Ecto neural progenitor cell (in vitro differentiated cells): ENCODE data around the gene FGF12.

ENCODE experiments used
- DNase-seq: peaks from one replicate; pipeline ENCODE4 v3.0.0-alpha.2; 2018; ENCODE audit warnings: low spot score

FGF12 gene

DNA sequence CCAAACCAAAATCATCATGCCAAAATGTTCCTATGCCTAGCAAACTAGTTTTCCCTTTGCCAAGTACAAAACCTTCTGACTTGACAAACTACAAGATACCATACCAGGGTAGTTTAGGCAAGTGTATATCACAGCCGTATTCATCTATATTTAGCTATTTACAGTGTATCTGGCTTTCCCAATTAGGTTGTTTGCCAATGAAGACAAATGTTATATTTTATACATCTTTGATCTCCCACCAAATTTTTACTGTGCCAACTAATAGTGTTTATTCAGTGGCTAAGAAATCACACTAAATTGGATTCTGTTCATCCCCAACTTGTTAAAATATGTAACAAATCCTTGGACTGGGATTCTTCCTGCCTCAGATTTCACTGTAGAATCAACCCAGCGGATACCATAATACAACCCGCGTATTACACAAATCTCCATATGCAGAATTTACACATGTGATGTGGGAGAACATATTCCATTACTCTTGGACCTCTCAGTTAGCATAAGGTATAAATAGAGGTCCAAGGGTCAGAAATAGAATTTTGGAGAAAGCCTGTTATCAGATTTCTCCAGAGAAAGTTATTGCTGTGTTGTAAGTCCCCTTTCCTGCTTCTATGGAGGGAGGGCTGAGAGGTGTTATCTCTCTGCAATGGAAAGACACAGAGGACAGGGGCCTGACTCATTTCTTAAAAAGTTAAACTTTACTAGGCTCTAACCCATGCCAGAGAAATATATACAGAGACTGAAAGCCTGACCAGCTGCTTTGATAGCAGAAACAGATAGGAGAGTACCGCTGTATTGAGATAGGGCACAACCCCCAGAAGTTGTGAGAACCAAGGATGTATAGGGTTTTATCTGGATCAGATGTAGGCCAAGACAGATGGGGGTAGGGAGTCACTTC is 467.0 kb downstream of the FGF12 start:
- no peak for DNase-seq

DNA sequence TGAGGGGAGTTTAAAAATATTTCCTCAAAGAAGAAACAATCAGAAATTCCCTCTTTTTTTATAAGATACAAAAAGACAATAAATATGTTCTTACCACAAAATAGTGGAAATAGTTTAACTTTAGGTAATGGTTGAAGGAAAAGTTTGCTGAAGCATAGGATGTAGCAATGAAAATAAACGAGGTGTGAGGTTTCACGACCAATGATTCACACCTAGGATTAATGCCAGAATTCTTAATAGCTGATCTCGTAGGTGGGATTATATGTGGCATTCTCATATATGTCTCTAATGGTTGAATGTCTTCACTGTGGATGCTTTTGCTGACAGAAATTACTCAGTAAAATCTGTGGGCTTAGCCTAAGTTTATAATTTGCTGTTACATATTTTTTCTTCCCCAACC is 467.7 kb downstream of the FGF12 start:
- DNase-seq = no peak

DNA sequence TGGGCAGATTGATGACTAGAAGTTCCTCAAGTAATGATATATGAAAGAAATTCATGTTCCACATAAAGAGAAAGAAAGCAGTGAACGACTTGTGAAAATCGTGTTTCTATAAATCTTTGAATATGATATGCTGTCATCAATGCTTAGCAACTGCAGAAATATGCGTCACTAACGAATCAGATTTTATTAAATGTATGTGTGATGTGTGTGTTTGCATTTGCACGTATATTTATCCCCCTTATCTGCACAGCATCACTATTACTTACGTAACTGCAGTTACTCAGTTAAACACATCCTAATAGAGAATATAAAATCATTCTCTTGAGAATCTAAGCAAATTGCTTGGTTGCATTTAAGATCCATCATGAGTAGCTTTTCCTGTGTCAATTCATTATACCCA is 468.6 kb downstream of the FGF12 start:
- no peak for DNase-seq

DNA sequence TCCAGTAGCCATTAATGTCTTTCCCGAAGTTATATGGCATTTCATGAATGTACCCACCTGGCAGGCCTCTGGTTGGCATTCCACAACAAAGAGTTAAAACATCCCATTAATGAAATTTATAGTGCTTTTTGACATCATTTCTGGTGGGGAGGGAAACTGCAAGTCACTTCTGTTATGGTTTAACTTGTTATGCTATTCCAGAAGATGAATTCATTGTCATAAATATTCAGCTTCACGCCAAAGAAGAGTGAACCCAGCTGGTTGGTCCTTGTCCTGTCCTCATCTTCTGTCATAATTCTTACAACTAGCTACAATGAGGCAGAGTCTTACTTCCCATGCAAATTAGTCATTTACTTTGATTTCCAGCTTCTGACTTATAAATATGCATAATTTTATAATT is 471.5 kb downstream of the FGF12 start:
- DNase-seq = no peak

DNA sequence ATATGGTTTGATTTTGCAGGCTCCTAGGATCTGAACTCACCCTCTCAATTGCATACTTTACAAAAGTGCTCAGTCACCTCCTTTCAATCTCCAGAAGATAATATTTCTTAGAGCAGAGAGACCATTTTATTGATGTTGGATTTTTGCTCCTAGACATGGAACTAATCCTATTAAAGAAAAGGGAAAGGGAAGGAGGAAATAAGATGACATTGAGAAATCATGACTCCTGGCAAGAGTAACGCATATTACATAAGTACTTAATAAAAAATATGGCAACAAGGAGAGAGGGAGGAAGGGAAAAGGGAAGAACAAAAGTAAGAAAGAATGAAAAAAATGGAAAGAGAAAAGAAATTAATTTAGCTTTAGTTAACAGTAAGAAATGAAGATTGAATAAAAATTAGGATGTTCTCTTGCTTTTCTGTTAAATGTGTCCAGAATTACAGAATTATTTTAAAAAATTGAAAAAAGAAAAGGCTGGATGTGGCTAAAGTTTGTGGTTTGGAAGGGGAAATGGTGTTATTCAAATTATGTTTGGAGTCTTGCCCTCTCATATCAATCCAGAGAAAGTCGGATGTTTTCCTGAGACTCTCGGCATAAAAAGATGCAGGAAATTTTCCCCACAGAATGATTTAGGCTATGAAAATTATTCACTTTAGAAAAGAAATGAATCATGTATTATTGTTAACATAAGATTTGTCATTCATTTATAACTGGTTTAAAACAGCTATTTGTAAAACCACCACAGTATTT is 474.0 kb downstream of the FGF12 start:
- DNase-seq = no peak

DNA sequence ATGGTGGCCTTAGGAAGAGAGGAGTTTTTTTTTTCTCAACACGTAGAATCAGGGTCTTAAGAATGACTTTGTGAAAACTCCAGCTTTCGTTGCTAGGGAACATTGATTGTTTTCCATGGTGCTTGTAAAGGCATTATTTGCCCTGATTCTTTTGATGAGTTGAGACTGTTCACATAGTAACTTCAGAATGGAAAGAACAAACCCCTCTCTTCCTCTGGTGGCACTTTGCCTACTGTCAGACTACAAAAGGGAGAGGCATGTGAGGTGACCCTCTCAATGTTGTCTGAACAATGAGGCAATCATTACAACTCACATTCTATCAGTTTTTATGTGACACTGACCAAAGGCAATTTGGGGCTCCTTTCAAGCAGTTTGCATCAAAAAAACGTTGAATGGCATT is 477.8 kb downstream of the FGF12 start:
- no peak for DNase-seq

DNA sequence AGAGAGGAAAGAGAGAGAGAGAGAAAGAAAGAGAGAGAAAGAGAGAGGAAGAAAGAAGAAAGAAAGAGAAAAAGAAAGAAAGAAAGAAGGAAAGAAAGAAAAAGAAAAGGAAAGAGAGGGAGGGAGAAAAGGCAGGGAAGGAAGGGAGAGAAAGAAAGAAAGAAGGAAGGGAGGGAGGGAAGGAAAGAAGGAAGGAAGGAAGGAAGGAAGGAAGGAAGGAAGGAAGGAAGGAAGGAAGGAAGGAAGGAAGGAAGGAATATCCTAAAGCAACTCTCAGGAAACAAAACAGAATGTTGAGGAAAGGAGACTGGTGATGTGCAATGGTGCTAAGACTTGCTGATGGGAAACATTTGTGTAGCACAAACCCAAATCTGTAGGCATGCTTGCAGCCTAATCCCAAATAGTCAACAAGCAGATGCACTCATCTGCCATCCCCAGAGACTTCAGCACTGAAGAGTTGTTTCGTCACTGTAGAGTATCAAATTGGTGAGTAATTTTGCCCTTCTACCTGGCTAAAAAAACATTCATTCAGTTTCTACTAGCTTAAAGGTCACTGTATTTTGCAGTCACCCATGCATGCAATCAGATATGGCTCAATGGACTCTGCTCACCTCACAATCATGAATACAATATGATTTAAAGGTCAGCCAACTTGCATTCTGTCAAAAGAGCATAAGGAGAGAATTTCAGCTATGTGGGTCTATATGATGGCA is 480.3 kb downstream of the FGF12 start:
- no peak for DNase-seq

DNA sequence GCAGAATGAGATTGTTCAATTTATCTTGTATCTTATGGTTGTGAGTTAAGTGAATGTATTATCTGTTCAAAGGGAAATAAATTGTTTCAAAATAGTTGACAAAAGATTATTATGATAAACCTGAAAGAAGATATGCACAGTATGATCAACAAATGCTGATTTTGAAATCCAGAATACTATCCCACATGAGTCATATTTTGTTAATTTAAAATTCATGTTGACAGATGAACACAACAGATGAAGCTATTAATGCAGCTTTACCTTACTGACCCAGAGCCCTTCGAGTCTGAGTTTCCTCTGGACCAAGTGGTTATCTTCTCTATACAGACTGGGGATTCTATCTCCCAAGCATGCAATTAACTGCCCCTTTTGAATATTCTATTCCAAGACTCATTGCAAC is 482.8 kb downstream of the FGF12 start:
- DNase-seq = no peak

DNA sequence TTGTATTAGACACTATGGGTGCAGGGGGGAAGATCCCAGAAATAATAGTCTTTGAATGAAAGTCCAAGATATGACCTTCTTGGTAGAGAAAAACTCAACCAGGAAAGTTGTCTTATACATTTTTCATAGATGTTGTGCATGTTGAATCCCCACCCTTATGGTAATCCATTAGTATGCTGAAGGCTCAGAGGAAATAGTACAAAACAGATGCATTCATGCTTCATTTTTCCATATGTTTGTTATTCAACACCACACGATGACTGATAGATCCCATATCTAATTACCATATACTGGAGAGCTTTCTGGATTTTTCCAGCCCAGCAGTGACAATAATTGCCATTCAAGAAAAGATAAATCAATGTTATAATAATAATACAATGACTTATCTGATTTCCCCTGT is 487.4 kb downstream of the FGF12 start:
- no peak for DNase-seq

DNA sequence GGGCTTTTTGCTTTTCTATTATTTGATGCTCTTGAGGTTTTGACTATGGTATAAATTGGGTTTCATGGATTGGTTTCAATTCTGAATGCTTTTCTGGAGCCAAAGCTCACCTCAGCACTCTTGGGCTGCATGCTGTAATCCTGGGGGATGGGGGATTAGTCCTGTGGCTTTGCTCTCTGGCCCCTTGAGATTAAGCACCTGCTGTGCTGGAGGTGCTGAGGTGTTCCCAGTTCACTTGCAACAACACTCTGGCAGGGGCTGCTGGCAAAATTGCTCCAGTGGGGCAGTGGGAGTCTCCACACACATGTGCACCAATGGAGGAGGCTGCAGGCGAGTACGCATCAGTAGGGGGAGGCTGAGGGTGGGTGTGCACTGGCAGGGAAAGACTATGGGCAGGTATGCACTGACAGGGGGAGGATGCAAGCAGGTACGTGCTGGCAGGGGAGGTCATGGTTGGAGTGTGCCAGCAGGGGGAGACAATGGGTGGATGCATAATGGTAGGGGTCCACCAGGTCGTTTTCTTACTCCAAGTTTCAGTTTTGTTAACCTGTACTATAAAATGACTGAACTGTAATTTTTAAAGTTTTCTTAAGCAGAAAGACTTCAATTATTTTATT is 489.2 kb downstream of the FGF12 start:
- no peak for DNase-seq

DNA sequence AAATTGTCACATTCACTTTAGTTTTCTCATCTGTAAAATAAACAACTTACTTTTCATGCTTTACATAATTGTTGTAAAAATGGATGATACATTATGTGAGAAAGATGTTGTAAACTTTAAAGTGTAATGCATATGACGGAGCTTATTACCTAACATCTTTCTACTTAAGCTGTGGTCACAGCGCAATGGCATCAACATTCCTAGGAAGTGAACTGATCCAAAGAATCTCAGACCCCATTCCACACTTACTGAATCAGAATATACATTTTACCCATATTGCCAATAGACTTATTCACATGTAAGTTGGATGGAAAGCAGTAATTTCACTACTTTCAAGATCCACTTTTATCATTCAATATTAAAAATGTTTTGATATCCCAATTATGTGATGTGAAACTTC is 497.5 kb downstream of the FGF12 start:
- DNase-seq = no peak

DNA sequence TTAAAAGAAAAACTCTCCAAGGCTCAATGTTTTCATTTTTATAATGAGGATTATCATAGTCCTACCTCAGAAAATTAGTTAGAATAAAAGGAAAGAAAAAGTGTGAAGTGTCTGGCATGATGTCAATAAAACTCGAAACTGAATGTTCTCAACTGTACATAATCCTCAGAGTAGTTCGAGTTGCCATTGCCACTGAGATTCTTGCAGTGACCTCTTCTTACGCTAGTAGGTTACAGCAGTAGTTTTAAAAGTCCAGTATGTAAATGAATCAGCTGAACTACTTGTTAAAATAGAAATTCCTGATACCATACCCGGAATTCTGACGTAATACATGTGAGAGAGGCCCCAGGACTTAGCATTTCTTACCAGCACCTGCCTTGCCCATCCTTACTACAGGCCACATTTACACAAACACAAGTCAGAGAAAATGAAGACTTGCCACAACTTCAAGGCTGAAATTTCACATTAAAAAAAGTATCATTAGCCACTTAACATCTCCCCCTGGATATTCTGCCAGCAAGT is 502.6 kb downstream of the FGF12 start:
- DNase-seq = no peak

DNA sequence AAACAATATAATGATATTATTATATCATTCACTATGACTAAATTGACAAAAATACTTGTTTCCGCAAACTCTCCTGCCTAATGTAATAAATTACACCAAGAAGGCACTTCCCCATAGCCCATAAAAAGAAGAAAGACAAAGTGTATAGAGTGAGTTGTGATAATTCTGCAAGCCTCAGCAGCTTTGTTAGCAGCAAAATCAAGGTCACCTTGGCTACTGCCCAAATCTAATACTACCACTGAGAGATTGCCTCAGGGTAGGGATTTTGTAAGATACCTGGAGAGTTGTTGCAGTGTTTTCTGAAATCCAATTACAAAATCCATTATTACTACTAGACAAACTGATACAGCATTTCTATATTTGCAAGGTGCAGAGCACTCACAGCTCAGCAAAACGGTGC is 503.5 kb downstream of the FGF12 start:
- no peak for DNase-seq

DNA sequence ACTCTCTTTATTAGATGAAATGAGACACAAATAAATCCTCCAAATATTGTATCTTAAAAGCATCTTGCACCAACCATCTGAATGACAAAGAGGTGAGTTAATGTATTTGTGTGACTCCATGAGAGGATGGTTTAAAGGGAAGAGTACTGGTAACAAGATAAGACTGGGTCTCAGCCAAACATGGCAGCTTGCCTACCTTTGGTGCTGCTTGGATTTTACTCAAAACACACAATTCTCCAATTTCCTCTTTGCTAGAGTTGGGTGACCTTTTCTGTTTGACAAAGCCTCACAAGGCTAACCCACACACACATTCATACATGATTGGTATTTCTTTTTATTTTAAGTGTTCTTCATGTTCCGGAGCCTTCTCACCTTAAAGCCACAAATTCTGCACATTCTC is 506.4 kb downstream of the FGF12 start:
- no peak for DNase-seq

DNA sequence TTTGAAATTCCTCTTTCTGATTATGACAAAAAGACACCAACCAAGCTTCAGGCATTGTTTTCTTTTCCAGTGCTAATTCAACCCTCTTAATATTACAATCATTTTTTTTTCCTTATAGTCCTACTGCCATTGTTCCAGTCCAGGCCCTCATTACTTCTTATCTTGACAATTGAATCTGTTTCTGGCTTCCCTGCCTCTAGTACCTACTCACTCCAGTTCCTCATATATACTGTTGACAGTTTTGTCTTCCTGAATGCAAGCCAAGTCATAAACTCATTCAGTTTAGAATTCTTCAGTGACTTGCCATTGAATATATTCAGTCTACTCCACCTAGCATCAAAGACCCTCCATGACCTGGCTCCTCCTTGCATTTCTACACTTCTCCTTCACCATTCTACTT is 507.4 kb downstream of the FGF12 start:
- no peak for DNase-seq

DNA sequence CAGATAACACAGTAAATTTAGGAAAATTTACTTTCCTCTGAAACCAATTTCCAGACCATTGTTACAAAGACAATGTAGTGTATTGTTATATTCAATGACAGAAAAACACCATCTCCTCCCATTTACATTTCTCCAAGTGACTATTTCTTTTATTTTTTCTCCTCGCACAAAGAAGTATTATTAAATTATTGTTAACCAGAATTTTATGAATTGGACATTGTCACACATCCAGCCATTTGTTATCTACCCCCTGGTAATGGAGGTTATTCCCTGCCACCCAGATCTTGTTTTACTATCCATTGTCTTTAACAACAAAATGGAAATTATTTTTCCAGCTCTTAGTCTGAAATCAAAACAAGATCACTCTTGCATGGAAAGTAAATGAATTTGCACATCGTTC is 511.3 kb downstream of the FGF12 start:
- DNase-seq = no peak

DNA sequence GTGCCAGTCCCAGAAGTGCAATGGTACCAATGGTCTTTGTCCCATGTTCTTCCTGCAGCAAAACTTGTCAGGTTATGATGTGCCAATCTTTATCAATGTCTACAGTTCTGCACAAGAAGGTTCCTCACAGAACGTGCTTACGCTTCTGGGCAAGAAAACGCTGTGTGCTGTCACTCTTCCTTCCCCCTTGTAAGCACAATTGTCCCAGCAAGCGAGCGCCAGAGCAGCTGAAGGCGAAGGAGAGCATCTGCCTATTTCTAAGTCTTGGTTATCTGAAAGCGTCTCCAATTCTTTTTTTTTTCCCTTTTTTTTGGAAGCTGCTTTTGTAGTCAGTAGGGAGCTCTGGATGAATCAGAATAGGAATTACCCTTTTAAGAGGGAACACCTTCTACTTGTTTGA is 514.4 kb downstream of the FGF12 start:
- DNase-seq = no peak

DNA sequence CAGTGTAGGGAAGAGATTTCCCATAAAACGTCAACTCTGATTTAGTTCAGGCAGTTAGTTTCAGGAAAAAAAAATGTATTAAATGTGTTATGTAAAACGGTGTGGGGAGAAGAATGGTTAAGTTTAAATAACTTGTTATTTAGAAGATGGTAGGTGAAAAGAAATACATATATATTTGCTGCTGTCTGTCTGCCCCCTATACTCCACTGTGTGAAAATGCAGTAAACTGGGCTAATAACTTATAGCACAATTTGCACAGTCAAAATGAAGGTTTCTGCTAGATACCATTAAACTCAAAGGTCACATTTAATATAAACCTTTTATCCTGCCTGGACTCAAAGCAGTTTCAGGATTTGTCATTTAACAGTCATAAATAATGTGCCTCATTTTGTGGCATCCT is 515.0 kb downstream of the FGF12 start:
- DNase-seq = no peak

DNA sequence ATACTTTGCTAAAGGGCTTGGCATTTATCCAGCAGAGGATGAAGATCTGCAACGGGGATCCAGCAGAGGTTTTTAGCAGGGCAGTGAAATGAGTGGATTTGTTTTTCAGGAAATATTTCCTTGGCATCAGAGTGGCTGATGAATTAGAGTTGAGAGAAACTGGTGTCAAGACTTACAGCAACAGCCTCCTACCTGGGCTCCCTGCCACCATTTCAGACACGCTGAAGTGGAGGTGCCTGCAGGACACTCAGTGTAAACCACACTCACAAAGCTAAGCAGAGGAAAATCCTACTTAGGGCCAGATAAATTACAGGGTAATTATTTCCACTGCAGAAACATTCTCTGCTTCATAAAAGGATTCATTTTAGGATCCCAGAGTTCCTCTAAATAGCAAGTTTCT is 519.7 kb downstream of the FGF12 start:
- no peak for DNase-seq

DNA sequence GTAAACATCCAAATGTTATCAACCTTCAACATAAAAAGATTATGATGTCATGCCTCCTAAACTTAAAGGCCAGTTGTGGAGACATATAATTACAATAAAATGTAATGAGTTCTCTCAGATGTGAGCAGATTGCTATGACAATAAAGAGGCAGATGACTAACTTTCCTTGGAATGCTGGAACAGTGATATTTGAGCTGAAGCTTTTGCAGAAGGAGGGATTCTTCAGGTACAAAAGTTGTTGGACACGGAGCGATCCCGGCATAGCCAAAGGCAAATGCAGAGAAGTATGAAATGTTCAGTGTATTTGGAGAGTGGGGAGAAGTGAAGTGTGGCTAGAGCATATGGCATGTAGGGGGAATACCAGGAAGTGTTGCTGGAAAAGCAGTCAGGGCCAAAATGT is 520.1 kb downstream of the FGF12 start:
- DNase-seq = no peak

DNA sequence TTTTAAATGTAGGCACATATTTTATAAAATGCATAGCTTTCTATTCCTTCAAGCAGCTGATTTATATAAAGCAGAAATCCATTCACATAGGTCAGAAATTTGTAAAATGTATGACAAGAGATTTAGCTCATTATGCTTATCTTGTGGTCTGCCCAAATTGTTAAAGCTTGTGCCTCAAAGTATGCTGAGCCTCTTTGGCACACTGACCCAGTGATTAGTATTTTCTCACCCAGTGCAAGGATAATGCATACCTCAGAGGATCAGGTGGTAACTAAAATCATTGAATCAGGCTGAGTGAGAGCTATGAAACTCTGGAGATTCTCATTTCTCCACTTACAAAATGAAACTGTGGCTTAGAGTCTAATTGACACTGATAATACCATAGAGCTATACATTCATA is 533.3 kb downstream of the FGF12 start:
- DNase-seq = no peak

DNA sequence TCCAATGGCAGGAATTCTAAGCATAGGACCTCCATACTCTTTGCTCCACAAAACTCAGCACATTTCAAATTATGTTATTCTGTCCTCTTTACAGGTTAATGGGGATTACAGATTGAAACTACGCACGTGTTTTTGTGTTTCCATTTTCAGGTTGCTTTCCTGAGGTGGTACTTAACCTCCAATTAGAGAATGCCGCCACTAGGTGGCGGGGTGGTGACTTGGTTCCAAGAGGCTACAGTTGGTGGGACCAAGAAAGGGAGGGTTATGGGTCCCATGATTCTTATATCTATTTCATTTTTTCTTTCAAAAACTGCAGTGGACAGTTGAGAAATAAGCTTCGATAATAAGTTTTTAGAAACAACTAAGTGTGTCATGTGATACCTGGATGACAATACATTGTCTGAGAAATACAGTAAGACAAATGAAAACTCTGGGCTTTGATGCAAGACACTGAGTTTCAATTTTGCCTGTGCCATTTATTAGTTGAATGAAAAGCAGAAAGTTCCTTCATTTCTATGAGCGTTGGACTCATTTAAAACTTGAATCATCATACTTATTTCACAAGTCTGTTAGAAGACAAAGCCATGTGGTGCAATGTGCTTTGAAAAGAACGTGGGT is 539.0 kb downstream of the FGF12 start:
- DNase-seq = peak; percentile 56
